Measurements from ENCODE around the gene MACROD2.
"Not testable (repeated sequence)": the region's sequence is repeated elsewhere in the genome, so short reads cannot be mapped to it uniquely, and the experiment has no call there.

The MACROD2 gene

GRCh38 chr20:15154070-15154469 lies 1158.8 kb downstream of the MACROD2 start:
- DNase-seq (ENCODE audit: low read depth, low spot score) = no peak

- no peak for DNase-seq (ENCODE audit: low read depth, low spot score)
Measured at GRCh38 chr20:15155848-15156401, 1160.6 kb downstream of the MACROD2 start.

GRCh38 chr20:15158533-15158932 lies 1163.2 kb downstream of the MACROD2 start:
- DNase-seq (ENCODE audit: low read depth, low spot score) = no peak

GRCh38 chr20:15162079-15162647 lies 1166.8 kb downstream of the MACROD2 start:
- no peak for DNase-seq (ENCODE audit: low read depth, low spot score)

- no peak for DNase-seq (ENCODE audit: low read depth, low spot score)
Measured at GRCh38 chr20:15163632-15164031, 1168.3 kb downstream of the MACROD2 start.

GRCh38 chr20:15164726-15165125 lies 1169.4 kb downstream of the MACROD2 start:
- no peak for DNase-seq (ENCODE audit: low read depth, low spot score)

DNA sequence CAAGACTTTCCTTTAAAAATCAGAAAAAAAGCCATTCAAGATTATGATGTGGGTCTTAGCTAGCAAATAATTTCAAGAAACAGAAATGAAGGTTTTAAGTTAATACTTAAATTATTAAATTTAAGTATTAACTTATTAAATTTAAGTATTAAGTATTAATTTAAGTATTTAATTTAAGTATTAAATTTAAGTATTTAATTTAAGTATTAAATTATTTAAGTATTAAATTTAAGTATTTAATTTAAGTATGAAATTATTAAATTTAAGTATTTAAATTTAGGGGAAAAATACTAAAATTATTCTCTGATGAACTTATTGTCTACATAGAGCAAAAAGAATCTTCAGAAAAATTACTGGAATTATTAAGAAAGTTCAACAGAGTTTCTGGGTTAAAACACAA lies 1171.4 kb downstream of the MACROD2 start:
- no peak for DNase-seq (ENCODE audit: low read depth, low spot score)

DNA sequence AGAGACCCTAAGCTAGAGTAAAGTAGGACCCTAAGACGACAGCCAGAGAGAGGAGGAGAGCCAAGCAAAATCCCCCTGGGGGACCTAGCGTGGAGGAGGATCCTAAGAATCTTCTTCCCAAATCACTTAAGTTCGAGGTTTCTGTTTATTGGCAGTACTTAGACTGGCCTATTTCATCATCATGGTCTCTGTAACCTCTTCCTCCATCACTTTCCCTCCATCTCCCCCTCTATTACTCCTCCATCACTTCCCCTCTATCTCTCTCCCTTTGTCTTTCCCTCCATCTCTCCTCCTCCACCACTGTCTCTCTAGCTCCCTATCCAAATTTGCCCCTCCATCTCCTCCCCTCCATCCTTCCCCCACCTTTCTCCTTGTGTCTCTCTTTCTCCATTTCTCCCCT lies 1175.7 kb downstream of the MACROD2 start:
- DNase-seq (ENCODE audit: low read depth, low spot score) = no peak

GRCh38 chr20:15176929-15177328 lies 1181.6 kb downstream of the MACROD2 start:
- DNase-seq (ENCODE audit: low read depth, low spot score) = no peak

- no peak for DNase-seq (ENCODE audit: low read depth, low spot score)
Measured at GRCh38 chr20:15178581-15178980, 1183.3 kb downstream of the MACROD2 start.

DNA sequence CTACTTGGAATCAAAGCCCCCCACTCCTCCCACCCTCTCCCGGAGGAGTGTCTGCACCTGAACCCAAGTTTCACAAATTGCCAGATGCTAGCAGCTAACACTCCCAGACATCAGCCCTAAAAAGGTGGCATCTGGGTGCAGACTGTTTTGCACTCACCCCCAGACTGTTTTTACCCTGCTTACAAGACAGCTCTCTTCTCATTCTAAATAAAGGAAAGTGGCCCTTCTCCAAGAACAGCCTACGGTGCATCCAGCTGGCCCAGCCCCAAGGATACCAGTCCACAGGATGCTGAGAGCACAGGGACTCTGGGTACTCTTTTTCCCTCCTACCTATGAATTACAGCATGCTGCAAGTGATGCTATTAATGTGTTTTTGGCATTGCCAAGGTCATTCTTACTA lies 1184.1 kb downstream of the MACROD2 start:
- DNase-seq (ENCODE audit: low read depth, low spot score) = no peak

GRCh38 chr20:15179781-15180180 lies 1184.5 kb downstream of the MACROD2 start:
- no peak for DNase-seq (ENCODE audit: low read depth, low spot score)

- DNase-seq (ENCODE audit: low read depth, low spot score) = no peak
Measured at GRCh38 chr20:15185322-15185721, 1190.0 kb downstream of the MACROD2 start.

DNA sequence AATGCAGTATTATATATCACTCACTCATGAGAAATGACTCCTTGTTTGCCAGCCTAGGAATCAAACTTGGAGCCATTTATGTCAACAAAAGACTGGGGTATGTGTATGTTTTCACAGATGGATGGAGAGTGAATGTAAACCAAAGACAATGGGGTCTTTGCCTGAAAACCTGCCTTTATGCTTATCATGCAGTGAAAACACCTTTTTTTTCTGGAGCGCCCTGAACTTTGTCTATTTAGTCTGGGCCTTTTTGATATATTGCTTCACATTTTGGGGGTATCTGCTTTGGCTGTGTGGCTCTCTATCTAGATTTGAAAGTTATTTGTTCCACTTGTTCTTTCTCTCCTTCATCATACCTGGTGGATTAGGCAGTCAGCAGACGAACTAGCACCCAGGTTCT lies 1190.6 kb downstream of the MACROD2 start:
- no peak for DNase-seq (ENCODE audit: low read depth, low spot score)

- no peak for DNase-seq (ENCODE audit: low read depth, low spot score)
Measured at GRCh38 chr20:15187612-15188011, 1192.3 kb downstream of the MACROD2 start.

DNA sequence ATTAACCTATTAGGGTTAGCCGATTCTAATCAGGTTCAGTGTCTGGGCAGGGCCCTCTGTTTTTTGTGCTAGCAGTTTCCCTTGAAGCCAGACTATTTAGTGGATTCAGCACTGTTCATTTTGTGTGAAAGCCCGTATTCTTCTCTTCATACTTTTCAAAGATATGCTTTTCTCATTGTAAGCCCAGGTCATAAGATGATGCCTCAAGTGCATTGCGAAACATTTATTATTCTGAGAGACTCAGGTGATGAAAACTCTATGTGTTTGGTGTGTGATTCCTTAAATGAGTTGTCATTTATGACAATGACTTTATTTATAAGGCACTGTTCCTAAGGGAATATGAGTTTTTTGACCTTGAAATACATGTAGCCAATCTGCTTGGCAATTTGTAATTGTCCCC lies 1193.1 kb downstream of the MACROD2 start:
- DNase-seq (ENCODE audit: low read depth, low spot score) = no peak

DNA sequence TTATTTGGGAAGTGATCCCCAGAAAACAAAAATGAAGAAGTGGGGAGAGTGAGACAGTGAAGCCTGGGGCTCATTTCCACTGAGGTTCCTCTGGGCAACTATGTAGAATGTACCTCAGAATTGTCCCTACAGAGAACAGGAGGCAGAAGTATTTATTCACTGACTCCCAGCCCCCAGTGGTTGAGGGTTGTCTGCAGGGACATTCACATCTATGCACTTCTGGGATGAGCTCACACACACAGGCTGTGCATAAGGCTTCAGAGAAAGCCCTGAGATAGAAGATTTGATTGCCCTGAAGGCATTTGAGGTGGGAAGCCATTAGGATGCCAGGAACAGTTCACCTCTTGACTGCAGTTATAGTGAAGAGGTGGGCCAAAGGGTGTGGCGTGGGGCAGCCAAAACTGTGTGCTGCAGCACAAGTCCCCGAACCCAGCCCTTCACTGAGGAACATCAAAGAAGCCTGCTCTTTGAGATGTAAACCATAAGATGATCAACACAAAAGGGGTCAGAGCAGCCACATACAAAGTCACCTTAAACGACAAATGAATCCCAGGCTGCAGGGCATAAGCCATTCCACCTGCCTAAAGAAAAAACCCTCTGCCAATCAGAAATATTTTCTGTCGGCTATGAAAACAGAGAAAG lies 1195.9 kb downstream of the MACROD2 start:
- DNase-seq (ENCODE audit: low read depth, low spot score) = no peak

DNA sequence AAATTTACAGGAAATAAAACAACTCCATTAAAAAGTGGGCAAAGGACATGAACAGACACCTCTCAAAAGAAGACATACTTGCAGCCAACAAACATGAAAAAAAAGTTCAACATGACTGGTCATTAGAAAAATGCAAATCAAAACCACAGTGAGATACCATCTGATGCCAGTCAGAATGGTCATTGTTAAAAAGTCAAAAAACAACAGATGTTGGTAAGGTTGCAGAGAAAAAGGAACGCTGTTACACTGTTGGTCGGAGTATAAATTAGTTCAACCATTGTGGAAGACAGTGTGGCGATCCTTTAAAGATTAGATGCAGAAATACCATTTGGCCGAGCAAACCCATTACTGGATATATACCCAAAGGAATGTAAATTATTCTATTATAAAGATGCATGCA lies 1200.1 kb downstream of the MACROD2 start:
- DNase-seq (ENCODE audit: low read depth, low spot score) = no peak

DNA sequence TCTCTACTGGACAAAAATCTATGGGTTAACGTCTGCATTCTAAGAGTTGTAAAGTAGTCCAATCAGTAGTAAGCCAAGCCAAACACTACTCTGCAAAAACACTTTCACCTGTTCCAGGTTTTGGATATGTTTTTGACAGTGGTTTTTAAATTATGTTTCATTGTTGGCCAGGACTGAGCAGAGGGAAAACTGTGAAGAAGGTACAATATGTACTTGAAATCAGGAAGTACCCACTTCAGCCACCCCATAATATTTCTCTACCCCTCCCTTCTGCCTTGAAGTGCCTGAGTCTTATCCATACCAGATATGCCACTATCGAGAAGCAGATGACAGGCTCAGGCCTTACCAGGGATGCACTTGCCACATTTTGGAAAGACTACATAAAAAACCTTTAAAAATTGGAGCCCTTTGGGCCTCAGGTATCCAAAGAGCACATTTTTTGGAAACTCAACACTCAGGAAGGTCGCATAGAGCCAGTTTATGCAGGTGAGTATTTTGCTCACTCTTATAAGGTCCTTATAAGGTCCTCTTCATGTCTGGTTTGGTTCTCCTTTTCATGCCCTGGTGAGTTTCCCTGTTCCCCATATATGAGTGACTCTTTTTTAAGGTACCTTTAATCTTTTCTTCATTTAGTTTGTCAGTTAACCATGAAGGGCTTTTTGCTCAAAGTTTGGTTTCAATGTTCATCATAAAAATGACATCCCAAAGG lies 1201.4 kb downstream of the MACROD2 start:
- no peak for DNase-seq (ENCODE audit: low read depth, low spot score)

DNA sequence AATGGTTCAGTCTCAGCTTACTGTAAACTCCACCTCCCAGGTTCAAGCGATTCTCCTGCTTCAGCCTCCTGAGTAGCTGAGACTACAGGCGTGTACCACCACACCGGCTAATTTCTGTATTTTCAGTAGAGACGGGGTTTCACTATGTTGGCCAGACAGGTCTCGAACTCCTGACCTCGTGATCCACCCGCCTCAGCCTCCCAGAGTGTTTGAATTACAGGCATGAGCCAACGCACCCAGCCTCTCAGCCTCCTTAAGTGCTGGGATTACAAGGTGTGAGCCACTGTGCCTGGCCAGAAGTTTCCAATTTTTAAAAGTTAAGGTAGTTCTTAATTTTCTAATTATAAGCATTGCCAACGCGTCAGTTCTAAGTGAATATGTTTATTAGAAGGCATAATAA lies 1202.7 kb downstream of the MACROD2 start:
- DNase-seq (ENCODE audit: low read depth, low spot score) = not testable (repeated sequence)

- DNase-seq (ENCODE audit: low read depth, low spot score) = no peak
Measured at GRCh38 chr20:15199698-15200097, 1204.4 kb downstream of the MACROD2 start.

DNA sequence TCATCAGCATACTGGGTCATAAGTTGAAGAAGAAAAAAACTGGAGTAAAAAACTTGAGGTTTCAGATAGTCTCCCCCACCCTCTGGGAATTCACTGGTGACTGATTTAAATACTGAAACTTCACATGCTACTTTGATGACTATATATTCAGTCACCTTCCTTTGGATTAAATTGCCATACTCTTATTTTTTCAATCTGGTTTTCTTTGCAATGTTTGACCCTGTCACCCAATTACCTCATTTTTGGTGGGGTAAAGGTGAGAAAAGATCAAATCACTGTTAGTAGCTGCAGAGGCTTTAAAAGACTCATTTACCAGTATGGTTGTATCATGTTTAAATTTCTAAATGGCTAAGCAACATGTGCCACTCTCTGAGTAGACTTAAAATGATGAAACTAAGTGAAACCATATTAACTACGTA lies 1204.8 kb downstream of the MACROD2 start:
- no peak for DNase-seq (ENCODE audit: low read depth, low spot score)

DNA sequence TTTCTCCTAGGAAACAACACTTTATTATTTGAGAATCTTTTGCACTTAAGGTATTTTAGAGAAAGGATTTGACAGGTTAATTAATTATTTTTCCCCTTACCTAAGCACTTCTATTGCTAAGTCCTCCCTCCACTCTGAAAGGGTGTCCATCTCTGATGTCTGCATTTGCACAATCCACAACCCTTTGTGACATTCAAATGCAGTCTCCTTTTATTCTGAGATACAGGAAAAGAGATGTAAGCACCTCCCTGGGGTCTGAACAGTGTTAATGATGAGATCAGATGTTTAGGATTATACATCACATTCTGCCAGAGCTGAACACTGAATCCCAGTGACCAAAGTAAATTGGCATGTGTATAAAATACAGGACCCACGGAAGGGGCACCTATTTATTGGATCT lies 1206.3 kb downstream of the MACROD2 start:
- no peak for DNase-seq (ENCODE audit: low read depth, low spot score)
